GM23338 (cell line): Measurements from ENCODE around the gene LCN6. TPM values are rescaled to one million over a fixed set of nuclear protein-coding genes. Genes with fewer than 3 reads are reported as not detected.
"Not testable (repeated sequence)": the region's sequence is repeated elsewhere in the genome, so short reads cannot be mapped to it uniquely, and the experiment has no call there.

Experiments
- ATAC-seq: fragments of 200-7000 bp; cut with Tn5 transposase; 3 replicates; pipeline ENCODE4 v1.9.1; 2020
- DNase-seq: peaks from one replicate; pipeline ENCODE4 v3.0.0-alpha.2; 2015; ENCODE audit warnings: low spot score
- H2AFZ ChIP-seq: fragments of 200-600 bp; sonication (generic); 2 replicates; pipeline ENCODE4 v1.8.0; 2016; ENCODE audit warnings: antibody characterized with exemption, mild to moderate bottlenecking, moderate library complexity
- H3F3A ChIP-seq: fragments of 200-600 bp; sonication (generic); replicated peaks from 2 replicates; pipeline ENCODE4 v1.8.0; 2017; ENCODE audit warnings: antibody characterized with exemption, mixed run types, low read depth
- H3K27ac ChIP-seq: fragments of 200-600 bp; sonication (generic); 2 replicates; pipeline ENCODE4 v1.6.1; 2016; ENCODE audit warnings: low read depth
- H3K27me3 ChIP-seq: fragments of 200-600 bp; sonication (generic); 2 replicates; pipeline ENCODE4 v1.8.0; 2016; ENCODE audit warnings: mild to moderate bottlenecking, mixed run types, moderate library complexity; ENCODE audit not compliant: insufficient read depth
- H3K36me3 ChIP-seq: fragments of 200-600 bp; sonication (generic); 2 replicates; pipeline ENCODE4 v1.8.0; 2016; ENCODE audit warnings: mild to moderate bottlenecking; ENCODE audit not compliant: insufficient read depth
- H3K4me1 ChIP-seq: fragments of 200-600 bp; sonication (generic); 2 replicates; pipeline ENCODE4 v1.8.0; 2016; ENCODE audit warnings: mild to moderate bottlenecking, moderate library complexity; ENCODE audit not compliant: insufficient read depth
- H3K4me2 ChIP-seq: fragments of 200-600 bp; sonication (generic); 2 replicates; pipeline ENCODE4 v1.7.1; 2017; ENCODE audit warnings: mixed run types
- H3K4me3 ChIP-seq: fragments of 200-600 bp; sonication (generic); 2 replicates; pipeline ENCODE4 v1.6.1; 2016; ENCODE audit warnings: mixed run types
- H3K79me2 ChIP-seq: fragments of 200-600 bp; sonication (generic); replicated peaks from 2 replicates; pipeline ENCODE4 v1.8.0; 2017; ENCODE audit warnings: mild to moderate bottlenecking; ENCODE audit not compliant: insufficient read depth
- H3K9me2 ChIP-seq: fragments of 200-600 bp; sonication (generic); 2 replicates; pipeline ENCODE4 v1.8.0; 2017; ENCODE audit not compliant: insufficient read depth
- H4K20me1 ChIP-seq: fragments of 200-600 bp; sonication (generic); replicated peaks from 2 replicates; pipeline ENCODE4 v1.8.0; 2017; ENCODE audit warnings: mild to moderate bottlenecking; ENCODE audit not compliant: insufficient read depth
- H3K27ac Mint-ChIP-seq: 2 replicates; pipeline ENCODE4 v1.8.0; 2020; ENCODE audit warnings: inconsistent platforms, mild to moderate bottlenecking, moderate library complexity, mixed read lengths
- H3K27me3 Mint-ChIP-seq: 3 replicates; pipeline ENCODE4 v1.8.0; 2022; ENCODE audit warnings: low read depth, mild to moderate bottlenecking, moderate library complexity, mixed read lengths, inconsistent platforms; ENCODE audit not compliant: insufficient read depth, poor library complexity
- H3K36me3 Mint-ChIP-seq: 3 replicates; pipeline ENCODE4 v1.8.0; 2021; ENCODE audit warnings: low read depth, mild to moderate bottlenecking, inconsistent platforms, moderate library complexity, mixed read lengths
- H3K4me1 Mint-ChIP-seq: 3 replicates; pipeline ENCODE4 v1.8.0; 2020; ENCODE audit warnings: mild to moderate bottlenecking, inconsistent platforms, mixed read lengths
- H3K4me3 Mint-ChIP-seq: 3 replicates; pipeline ENCODE4 v1.8.0; 2021; ENCODE audit warnings: moderate library complexity, mild to moderate bottlenecking, inconsistent platforms, mixed read lengths
- H3K9me3 Mint-ChIP-seq: 3 replicates; pipeline ENCODE4 v1.8.0; 2020; ENCODE audit warnings: moderate library complexity, mild to moderate bottlenecking, inconsistent platforms, mixed read lengths
- polyA plus RNA-seq: library from polyadenylated mRNA; unstranded; fragments of >200 nt; fragmentation: Nextera tagmentation; extraction: Ambion mirVana; gene quantifications from 2 replicates; pipeline ENCODE4 v1.2.1, GENCODE V29; 2016
- total RNA-seq: library from RNA; depleted of rRNA; stranded (reverse); fragments of >200 nt; shearing (Covaris generic); gene quantifications from 2 replicates; pipeline ENCODE4 v1.2.3, GENCODE V29; 2014
- TF ChIP-seq, protein P1 (sequence below): fragments of 250-450 bp; sonication (Bioruptor Pico); IDR thresholded peaks from 2 replicates; pipeline ENCODE4 v1.5.0; 2020; ENCODE audit warnings: mild to moderate bottlenecking, moderate library complexity
- TF ChIP-seq, protein P2 (sequence below), 2 experiments: fragments of 200-600 bp in 1 of 2; sonication (generic) in 1 of 2; conservative IDR thresholded peaks; 2 replicates each; pipeline versions ENCODE4 v1.5.1 to v1.6.1; 2016 to 2017; ENCODE audit warnings: antibody characterized with exemption in 2 of 2, low read depth in 2 of 2, mild to moderate bottlenecking in 2 of 2, moderate library complexity in 1 of 2

The LCN6 gene
- total and polyA plus RNA-seq, 2 experiments from 2014 or later = not detected

DNA sequence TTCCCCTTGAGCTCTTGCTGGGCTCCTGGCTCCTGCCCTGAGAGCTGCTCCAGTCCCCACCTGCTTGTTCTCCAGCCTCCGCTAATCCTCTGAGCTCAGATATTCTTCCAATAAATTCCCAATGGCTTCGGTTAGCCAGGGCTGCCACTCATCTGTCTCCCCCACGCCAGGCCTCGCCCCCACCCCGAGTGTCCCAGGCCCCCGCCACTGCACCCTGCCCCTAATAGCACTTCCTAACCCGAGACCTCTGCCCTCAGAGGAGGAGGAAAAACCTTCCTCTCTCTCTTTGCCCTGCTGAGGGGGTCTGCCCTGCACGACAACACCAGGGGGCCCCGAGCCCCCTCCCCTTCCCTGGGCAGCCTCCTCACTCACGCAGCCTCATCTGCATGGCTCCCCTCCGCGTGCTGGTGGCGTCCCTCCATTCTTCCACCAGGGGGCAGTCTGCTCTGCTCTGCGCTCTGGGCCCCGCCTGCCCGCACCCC is 21.4 kb upstream of the LCN6 start (continued):
- TF ChIP-seq, protein P1, sequence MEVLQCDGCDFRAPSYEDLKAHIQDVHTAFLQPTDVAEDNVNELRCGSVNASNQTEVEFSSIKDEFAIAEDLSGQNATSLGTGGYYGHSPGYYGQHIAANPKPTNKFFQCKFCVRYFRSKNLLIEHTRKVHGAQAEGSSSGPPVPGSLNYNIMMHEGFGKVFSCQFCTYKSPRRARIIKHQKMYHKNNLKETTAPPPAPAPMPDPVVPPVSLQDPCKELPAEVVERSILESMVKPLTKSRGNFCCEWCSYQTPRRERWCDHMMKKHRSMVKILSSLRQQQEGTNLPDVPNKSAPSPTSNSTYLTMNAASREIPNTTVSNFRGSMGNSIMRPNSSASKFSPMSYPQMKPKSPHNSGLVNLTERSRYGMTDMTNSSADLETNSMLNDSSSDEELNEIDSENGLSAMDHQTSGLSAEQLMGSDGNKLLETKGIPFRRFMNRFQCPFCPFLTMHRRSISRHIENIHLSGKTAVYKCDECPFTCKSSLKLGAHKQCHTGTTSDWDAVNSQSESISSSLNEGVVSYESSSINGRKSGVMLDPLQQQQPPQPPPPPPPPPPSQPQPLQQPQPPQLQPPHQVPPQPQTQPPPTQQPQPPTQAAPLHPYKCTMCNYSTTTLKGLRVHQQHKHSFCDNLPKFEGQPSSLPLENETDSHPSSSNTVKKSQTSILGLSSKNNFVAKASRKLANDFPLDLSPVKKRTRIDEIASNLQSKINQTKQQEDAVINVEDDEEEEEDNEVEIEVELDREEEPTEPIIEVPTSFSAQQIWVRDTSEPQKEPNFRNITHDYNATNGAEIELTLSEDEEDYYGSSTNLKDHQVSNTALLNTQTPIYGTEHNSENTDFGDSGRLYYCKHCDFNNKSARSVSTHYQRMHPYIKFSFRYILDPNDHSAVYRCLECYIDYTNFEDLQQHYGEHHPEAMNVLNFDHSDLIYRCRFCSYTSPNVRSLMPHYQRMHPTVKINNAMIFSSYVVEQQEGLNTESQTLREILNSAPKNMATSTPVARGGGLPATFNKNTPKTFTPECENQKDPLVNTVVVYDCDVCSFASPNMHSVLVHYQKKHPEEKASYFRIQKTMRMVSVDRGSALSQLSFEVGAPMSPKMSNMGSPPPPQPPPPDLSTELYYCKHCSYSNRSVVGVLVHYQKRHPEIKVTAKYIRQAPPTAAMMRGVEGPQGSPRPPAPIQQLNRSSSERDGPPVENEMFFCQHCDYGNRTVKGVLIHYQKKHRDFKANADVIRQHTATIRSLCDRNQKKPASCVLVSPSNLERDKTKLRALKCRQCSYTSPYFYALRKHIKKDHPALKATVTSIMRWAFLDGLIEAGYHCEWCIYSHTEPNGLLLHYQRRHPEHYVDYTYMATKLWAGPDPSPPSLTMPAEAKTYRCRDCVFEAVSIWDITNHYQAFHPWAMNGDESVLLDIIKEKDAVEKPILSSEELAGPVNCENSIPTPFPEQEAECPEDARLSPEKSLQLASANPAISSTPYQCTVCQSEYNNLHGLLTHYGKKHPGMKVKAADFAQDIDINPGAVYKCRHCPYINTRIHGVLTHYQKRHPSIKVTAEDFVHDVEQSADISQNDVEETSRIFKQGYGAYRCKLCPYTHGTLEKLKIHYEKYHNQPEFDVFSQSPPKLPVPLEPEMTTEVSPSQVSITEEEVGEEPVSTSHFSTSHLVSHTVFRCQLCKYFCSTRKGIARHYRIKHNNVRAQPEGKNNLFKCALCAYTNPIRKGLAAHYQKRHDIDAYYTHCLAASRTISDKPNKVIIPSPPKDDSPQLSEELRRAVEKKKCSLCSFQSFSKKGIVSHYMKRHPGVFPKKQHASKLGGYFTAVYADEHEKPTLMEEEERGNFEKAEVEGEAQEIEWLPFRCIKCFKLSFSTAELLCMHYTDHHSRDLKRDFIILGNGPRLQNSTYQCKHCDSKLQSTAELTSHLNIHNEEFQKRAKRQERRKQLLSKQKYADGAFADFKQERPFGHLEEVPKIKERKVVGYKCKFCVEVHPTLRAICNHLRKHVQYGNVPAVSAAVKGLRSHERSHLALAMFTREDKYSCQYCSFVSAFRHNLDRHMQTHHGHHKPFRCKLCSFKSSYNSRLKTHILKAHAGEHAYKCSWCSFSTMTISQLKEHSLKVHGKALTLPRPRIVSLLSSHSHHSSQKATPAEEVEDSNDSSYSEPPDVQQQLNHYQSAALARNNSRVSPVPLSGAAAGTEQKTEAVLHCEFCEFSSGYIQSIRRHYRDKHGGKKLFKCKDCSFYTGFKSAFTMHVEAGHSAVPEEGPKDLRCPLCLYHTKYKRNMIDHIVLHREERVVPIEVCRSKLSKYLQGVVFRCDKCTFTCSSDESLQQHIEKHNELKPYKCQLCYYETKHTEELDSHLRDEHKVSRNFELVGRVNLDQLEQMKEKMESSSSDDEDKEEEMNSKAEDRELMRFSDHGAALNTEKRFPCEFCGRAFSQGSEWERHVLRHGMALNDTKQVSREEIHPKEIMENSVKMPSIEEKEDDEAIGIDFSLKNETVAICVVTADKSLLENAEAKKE (CRISPR knock-in tag) = no peak

DNA sequence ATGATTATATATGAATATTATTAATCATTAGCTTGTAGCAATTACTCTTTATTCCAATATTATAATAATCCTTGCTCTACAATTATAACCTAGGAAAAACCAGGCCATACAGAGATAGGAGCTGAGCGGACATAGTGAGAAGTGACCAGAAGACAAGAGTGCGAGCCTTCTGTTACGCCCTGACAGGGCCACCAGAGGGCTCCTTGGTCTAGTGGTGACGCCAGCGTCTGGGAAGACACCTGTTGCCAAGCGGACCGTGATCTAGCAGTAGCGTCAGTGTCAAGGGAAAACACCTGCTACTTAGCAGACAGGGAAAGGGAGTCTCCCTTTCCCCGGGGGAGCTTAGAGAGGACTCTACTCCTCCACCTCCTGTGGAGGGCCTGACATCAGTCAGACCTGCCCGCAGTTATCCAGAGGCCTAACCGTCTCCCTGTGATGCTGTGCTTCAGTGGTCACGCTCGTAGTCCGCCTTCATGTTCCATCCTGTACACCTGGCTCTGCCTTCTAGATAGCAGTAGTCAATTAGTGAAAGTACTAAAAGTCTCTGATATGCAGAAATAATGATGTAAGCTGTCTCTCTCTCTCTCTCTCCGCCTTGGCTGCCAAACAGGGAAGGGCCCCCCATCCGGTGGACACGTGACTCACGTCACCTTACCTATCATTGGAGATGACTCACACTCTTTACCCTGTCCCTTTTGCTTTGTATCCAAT is 18.2 kb upstream of the LCN6 start:
- H3K4me3 Mint-ChIP-seq, H3K27ac Mint-ChIP-seq, H3K27me3 ChIP-seq, H3K36me3 ChIP-seq, H2AFZ ChIP-seq, H4K20me1 ChIP-seq, H3K79me2 ChIP-seq, H3K27me3 Mint-ChIP-seq, H3K27ac ChIP-seq, H3K9me2 ChIP-seq, H3K4me1 Mint-ChIP-seq, H3K4me2 ChIP-seq, H3K36me3 Mint-ChIP-seq, H3K4me3 ChIP-seq, ATAC-seq, H3K4me1 ChIP-seq: not testable (repeated sequence)
- H3F3A ChIP-seq = 0 out of 2 replicates have a peak, but pooled peaks cover 10% of the 10 kb centered on the region
- peak; percentile 51 for DNase-seq
- TF ChIP-seq, protein P2, sequence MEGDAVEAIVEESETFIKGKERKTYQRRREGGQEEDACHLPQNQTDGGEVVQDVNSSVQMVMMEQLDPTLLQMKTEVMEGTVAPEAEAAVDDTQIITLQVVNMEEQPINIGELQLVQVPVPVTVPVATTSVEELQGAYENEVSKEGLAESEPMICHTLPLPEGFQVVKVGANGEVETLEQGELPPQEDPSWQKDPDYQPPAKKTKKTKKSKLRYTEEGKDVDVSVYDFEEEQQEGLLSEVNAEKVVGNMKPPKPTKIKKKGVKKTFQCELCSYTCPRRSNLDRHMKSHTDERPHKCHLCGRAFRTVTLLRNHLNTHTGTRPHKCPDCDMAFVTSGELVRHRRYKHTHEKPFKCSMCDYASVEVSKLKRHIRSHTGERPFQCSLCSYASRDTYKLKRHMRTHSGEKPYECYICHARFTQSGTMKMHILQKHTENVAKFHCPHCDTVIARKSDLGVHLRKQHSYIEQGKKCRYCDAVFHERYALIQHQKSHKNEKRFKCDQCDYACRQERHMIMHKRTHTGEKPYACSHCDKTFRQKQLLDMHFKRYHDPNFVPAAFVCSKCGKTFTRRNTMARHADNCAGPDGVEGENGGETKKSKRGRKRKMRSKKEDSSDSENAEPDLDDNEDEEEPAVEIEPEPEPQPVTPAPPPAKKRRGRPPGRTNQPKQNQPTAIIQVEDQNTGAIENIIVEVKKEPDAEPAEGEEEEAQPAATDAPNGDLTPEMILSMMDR (conservative IDR thresholded peaks at IDR 0.05; ENCODE audit: low read depth in 2 of 2) = peak in 1 of 2 experiments; percentile 27; a peak in 1 of 4 replicates
- H3K9me3 Mint-ChIP-seq = peaks cover 13% of the 10 kb centered on the region

DNA sequence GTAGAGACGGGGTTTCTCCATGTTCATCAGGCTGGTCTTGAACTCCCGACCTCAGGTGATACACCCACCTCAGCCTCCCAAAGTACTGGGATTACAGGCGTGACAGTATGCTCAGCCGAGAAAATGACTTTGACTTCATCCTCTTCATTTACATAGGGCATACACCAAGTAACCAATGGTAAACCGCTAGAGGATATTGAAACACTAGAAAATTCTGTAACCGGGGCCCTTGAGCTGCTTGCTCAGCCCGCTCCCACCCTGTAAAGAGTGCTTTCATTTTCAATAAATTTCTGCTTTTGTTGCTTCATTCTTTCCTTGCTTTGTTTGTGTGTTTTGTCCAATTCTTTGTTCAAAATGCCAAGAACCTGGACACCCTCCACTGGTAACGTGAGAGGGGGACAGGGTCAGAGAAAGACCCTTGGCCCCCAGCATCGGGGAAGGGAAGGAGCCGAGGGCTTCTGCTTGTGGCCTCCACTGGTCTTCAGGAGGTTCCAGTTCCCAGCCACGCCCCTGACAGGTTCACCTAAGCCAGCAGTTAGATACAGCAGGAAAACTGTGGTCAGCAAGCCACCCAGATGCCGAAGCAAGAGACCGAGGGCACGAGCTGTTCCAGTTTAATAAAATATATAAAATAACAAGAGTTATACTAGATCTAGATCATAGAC is 17.6 kb upstream of the LCN6 start:
- H3K27me3 Mint-ChIP-seq, H3K4me1 ChIP-seq, H3K27ac Mint-ChIP-seq, H3K4me3 Mint-ChIP-seq, H3K36me3 Mint-ChIP-seq, H3F3A ChIP-seq, H3K4me2 ChIP-seq, H3K9me2 ChIP-seq, H4K20me1 ChIP-seq, H3K4me3 ChIP-seq, H3K79me2 ChIP-seq, H3K27ac ChIP-seq, H2AFZ ChIP-seq, DNase-seq, H3K36me3 ChIP-seq, H3K27me3 ChIP-seq, ATAC-seq: not testable (repeated sequence)
- H3K9me3 Mint-ChIP-seq = peaks cover 13% of the 10 kb centered on the region
- peaks cover 11% of the 10 kb centered on the region for H3K4me1 Mint-ChIP-seq
